ENCODE results near the gene ATG4B. TPM values are rescaled to one million over a fixed set of nuclear protein-coding genes. Genes with fewer than 3 reads are reported as not detected.

ATG4B gene
- total RNA-seq, 1 donor from 2014 or later: 80.7 TPM

DNA sequence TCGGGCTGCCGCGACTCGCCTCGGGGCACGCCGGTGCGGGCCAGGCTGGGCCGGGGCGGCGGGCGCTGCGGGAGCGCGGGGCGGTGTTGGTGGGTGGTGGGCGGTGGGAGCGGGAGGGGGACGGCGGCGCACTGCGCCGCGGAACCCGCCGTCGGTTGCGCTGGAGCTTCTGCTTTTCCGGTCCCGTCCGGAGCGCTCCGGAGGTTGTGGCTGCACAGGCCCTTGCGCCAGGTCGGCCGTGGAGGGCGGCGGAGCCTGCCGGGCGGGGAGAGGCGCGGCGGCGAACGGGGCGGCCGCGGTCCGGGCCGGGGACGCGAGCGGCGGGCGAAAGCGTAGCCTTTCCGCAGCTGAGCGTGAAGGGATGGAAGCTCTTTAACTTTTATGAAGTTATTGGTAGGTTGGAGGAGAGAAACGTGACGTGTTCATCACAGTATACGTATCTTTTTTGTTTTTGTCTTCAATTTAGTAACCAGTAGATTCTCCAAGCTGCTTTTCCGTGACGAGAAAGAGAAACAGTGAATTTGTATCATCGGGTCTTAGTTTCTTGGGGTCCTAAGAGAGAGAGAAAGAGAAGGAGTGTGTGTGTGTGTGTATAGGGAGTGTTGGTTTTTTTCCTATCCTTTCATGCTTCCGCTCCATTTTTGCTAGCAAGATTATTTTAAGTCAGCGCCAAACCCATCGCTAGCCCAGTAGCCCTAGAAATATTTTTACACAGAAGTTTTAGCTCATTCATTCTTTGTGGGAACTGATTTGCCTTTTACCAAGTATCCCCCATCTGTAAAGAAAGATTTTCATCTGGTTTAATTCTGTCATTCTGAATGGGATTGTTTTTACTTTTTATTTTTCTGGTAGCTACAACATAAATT, 535 bp downstream of the ATG4B start:
- Histone ChIP-seq H3K27me3 (no peaks in the 10 kb centered on the region), H3F3A (ENCODE audit: low read depth) (peaks cover 9% of the 10 kb centered on the region), H3K27ac (peak overlapping the region; percentile 97), H3K9me3 (ENCODE audit: low read depth) (no peaks in the 10 kb centered on the region), H3K4me3 (peak overlapping the region; percentile 99), H3K9ac (peak overlapping the region; percentile 86), H3K4me1 (peaks cover 16% of the 10 kb centered on the region), H2AFZ (replicated peaks) (no peak overlapping the region), H3K4me2 (peak overlapping the region; percentile 85), H3K79me2 (ENCODE audit: low read depth) (peaks cover 83% of the 10 kb centered on the region), H4K20me1 (ENCODE audit: low read depth) (peaks cover 72% of the 10 kb centered on the region), H3K36me3 (no peaks in the 10 kb centered on the region)
- Mint-ChIP-seq H3K27ac (no peak overlapping the region), H3K4me1 (peaks cover 27% of the 10 kb centered on the region), H3K27me3 (ENCODE audit: insufficient read depth, low read depth) (no peaks in the 10 kb centered on the region), H3K9me3 (no peaks in the 10 kb centered on the region), H3K4me3 (peak overlapping the region; percentile 89), H3K36me3 (peaks cover 15% of the 10 kb centered on the region)
- DNase-seq (ENCODE audit: low spot score): peak; percentile 76
- TF ChIP-seq, protein P1, sequence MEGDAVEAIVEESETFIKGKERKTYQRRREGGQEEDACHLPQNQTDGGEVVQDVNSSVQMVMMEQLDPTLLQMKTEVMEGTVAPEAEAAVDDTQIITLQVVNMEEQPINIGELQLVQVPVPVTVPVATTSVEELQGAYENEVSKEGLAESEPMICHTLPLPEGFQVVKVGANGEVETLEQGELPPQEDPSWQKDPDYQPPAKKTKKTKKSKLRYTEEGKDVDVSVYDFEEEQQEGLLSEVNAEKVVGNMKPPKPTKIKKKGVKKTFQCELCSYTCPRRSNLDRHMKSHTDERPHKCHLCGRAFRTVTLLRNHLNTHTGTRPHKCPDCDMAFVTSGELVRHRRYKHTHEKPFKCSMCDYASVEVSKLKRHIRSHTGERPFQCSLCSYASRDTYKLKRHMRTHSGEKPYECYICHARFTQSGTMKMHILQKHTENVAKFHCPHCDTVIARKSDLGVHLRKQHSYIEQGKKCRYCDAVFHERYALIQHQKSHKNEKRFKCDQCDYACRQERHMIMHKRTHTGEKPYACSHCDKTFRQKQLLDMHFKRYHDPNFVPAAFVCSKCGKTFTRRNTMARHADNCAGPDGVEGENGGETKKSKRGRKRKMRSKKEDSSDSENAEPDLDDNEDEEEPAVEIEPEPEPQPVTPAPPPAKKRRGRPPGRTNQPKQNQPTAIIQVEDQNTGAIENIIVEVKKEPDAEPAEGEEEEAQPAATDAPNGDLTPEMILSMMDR (IDR thresholded peaks at IDR 0.05): no peak
- TF ChIP-seq EZH2 (IDR thresholded peaks at IDR 0.05) (no peak), EZH2phosphoT487 (IDR thresholded peaks at IDR 0.05) (no peak)

DNA sequence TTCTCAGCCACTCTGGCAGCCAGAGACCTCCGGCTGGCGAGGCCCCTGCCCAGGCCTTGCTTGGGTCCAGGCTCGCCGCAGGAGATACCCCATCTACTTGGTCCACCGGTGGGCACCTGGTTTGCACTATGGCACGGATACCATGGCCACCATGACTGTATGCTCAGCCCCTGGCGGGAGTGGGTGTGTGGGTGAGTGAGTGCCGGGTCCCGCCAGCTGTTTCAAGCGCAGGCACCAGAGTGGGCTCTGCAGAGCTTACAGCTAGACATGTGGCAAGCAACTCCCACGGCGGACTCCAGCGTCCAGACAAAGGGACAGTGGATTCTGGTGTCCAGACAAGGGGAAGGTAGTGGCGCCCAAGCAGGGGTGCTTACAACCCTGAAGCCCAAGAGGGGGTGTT, 1.4 kb downstream of the ATG4B start:
- Histone ChIP-seq H4K20me1 (ENCODE audit: low read depth) (peaks cover 79% of the 10 kb centered on the region), H3K9me3 (ENCODE audit: low read depth) (no peaks in the 10 kb centered on the region), H3K4me1 (peaks cover 16% of the 10 kb centered on the region), H3K4me3 (peak overlapping the region; percentile 99), H3K27me3 (no peaks in the 10 kb centered on the region), H3K27ac (no peak overlapping the region), H3K36me3 (no peaks in the 10 kb centered on the region), H3K4me2 (peak overlapping the region; percentile 85), H2AFZ (replicated peaks) (no peak overlapping the region), H3K79me2 (ENCODE audit: low read depth) (peaks cover 87% of the 10 kb centered on the region), H3K9ac (peak overlapping the region; percentile 70), H3F3A (ENCODE audit: low read depth) (peaks cover 9% of the 10 kb centered on the region)
- no peak for TF ChIP-seq EZH2 (IDR thresholded peaks at IDR 0.05)
- TF ChIP-seq EZH2phosphoT487 (IDR thresholded peaks at IDR 0.05): no peak
- TF ChIP-seq, protein P1 (IDR thresholded peaks at IDR 0.05): no peak
- Mint-ChIP-seq H3K27ac (no peak overlapping the region), H3K36me3 (peaks cover 15% of the 10 kb centered on the region), H3K9me3 (no peaks in the 10 kb centered on the region), H3K27me3 (ENCODE audit: insufficient read depth, low read depth) (no peaks in the 10 kb centered on the region), H3K4me1 (peaks cover 27% of the 10 kb centered on the region), H3K4me3 (peak overlapping the region; percentile 89)
- no peak for DNase-seq (ENCODE audit: low spot score)

DNA sequence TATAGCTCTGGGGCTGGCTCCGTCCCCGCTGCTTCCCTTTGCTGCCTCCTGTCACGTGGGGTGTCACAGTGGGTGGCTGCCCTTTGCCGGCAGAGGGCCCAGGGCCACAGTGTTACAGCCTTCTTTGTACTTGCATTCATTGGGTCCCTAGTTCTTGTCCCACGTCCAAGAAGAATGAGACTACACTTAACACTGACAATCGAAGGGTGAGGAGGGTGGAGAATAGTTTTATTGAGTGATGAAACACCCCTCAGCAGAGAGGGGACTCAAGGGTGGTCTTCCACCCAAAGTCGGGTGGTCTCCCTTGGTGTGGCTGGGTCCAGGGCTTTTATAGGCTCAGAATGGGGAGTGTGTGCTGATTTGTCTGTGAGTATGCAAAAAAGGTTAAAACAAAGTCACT, 1.9 kb downstream of the ATG4B start:
- H3K36me3 ChIP-seq: no peaks in the 10 kb centered on the region
- H3K9ac ChIP-seq: no peak overlapping the region
- H3K4me1 ChIP-seq: peaks cover 16% of the 10 kb centered on the region
- Mint-ChIP-seq H3K4me1 (peaks cover 27% of the 10 kb centered on the region), H3K27me3 (ENCODE audit: insufficient read depth, low read depth) (peaks cover 2% of the 10 kb centered on the region), H3K9me3 (no peaks in the 10 kb centered on the region), H3K4me3 (peak overlapping the region; percentile 52), H3K36me3 (peaks cover 14% of the 10 kb centered on the region), H3K27ac (no peak overlapping the region)
- no peak overlapping the region for H3K27ac ChIP-seq
- peaks cover 9% of the 10 kb centered on the region for H3F3A ChIP-seq (ENCODE audit: low read depth)
- H3K27me3 ChIP-seq: no peaks in the 10 kb centered on the region
- H2AFZ ChIP-seq (replicated peaks): no peak overlapping the region
- peak; percentile 29 for DNase-seq (ENCODE audit: low spot score)
- H3K4me3 ChIP-seq: no peak overlapping the region
- peaks cover 87% of the 10 kb centered on the region for H3K79me2 ChIP-seq (ENCODE audit: low read depth)
- TF ChIP-seq, protein P1 (IDR thresholded peaks at IDR 0.05): no peak
- TF ChIP-seq EZH2 (IDR thresholded peaks at IDR 0.05) (no peak), EZH2phosphoT487 (IDR thresholded peaks at IDR 0.05) (no peak)
- no peaks in the 10 kb centered on the region for H3K9me3 ChIP-seq (ENCODE audit: low read depth)
- H3K4me2 ChIP-seq: peak overlapping the region; percentile 85
- H4K20me1 ChIP-seq (ENCODE audit: low read depth): peaks cover 81% of the 10 kb centered on the region
